ENCODE data around the gene C3orf22. TPM values are rescaled to one million over a fixed set of nuclear protein-coding genes. Genes with fewer than 3 reads are reported as not detected.

The C3orf22 gene
- total RNA-seq, 3 donors from 2014 or later = not detected

GRCh38 chr3:126528419-126528799 lies 30.3 kb downstream of the C3orf22 start:
- TF ChIP-seq POLR2AphosphoS5 (IDR thresholded peaks at IDR 0.05) (no peak), POLR2A (IDR thresholded peaks at IDR 0.05) (no peak), CTCF (IDR thresholded peaks at IDR 0.05) (no peak)
- peaks cover 3 to 16% of the 10 kb centered on the region in 2 donors for H3K27me3 ChIP-seq
- H3K4me1 ChIP-seq = peaks cover 0 to 4% of the 10 kb centered on the region in 2 donors
- DNase-seq (ENCODE audit: low spot score in 2 of 2) = no peak
- no peak overlapping the region for H3K27ac ChIP-seq
- no peak overlapping the region for H3K4me3 ChIP-seq
- no peaks in the 10 kb centered on the region for H3K36me3 ChIP-seq
- intact Hi-C loops (cut with DNase I; ENCODE audit: low total_unique reads) = no loop called here
- no peaks in the 10 kb centered on the region for H3K9me3 ChIP-seq

- Histone ChIP-seq H3K4me3 (no peak overlapping the region), H3K4me1 (peaks cover 0 to 4% of the 10 kb centered on the region in 2 donors), H3K36me3 (no peaks in the 10 kb centered on the region), H3K9me3 (no peaks in the 10 kb centered on the region), H3K27ac (no peak overlapping the region), H3K27me3 (peaks cover 3 to 22% of the 10 kb centered on the region in 2 donors)
- no peak for DNase-seq (ENCODE audit: low spot score in 2 of 2)
- intact Hi-C loops (cut with DNase I; ENCODE audit: low total_unique reads) = no loop called here
- TF ChIP-seq POLR2AphosphoS5 (IDR thresholded peaks at IDR 0.05) (no peak), CTCF (IDR thresholded peaks at IDR 0.05) (no peak), POLR2A (IDR thresholded peaks at IDR 0.05) (no peak)
Observed at GRCh38 chr3:126527455-126528211, 31.1 kb downstream of the C3orf22 start.

GRCh38 chr3:126527006-126527405 lies 31.7 kb downstream of the C3orf22 start:
- intact Hi-C loops (cut with DNase I; ENCODE audit: low total_unique reads) = no loop called here
- Histone ChIP-seq H3K27ac (no peak overlapping the region), H3K4me1 (peaks cover 0 to 4% of the 10 kb centered on the region in 2 donors), H3K36me3 (no peaks in the 10 kb centered on the region), H3K27me3 (peaks cover 3 to 22% of the 10 kb centered on the region in 2 donors), H3K4me3 (no peak overlapping the region), H3K9me3 (no peaks in the 10 kb centered on the region)
- TF ChIP-seq POLR2A (IDR thresholded peaks at IDR 0.05) (no peak), CTCF (IDR thresholded peaks at IDR 0.05) (no peak), POLR2AphosphoS5 (IDR thresholded peaks at IDR 0.05) (no peak)
- no peak for DNase-seq (ENCODE audit: low spot score in 2 of 2)

GRCh38 chr3:126526668-126527005 lies 32.1 kb downstream of the C3orf22 start:
- TF ChIP-seq POLR2A (IDR thresholded peaks at IDR 0.05) = no peak
- no peak overlapping the region for H3K27ac ChIP-seq
- no peak for DNase-seq (ENCODE audit: low spot score in 2 of 2)
- H3K36me3 ChIP-seq = no peaks in the 10 kb centered on the region
- H3K4me3 ChIP-seq = no peak overlapping the region
- H3K9me3 ChIP-seq = no peaks in the 10 kb centered on the region
- H3K4me1 ChIP-seq = peaks cover 0 to 4% of the 10 kb centered on the region in 2 donors
- intact Hi-C loops (cut with DNase I; ENCODE audit: low total_unique reads) = no loop called here
- peaks cover 3 to 22% of the 10 kb centered on the region in 2 donors for H3K27me3 ChIP-seq

GRCh38 chr3:126525853-126526667 lies 32.7 kb downstream of the C3orf22 start:
- peaks cover 3 to 22% of the 10 kb centered on the region in 2 donors for H3K27me3 ChIP-seq
- no peak for DNase-seq (ENCODE audit: low spot score in 2 of 2)
- H3K27ac ChIP-seq = no peak overlapping the region
- no peaks in the 10 kb centered on the region for H3K36me3 ChIP-seq
- no peak overlapping the region for H3K4me3 ChIP-seq
- intact Hi-C loops (cut with DNase I; ENCODE audit: low total_unique reads) = no loop called here
- H3K9me3 ChIP-seq = no peaks in the 10 kb centered on the region
- TF ChIP-seq CTCF (IDR thresholded peaks at IDR 0.05) (no peak), POLR2A (IDR thresholded peaks at IDR 0.05) (no peak), POLR2AphosphoS5 (IDR thresholded peaks at IDR 0.05) (no peak)
- peaks cover 0 to 4% of the 10 kb centered on the region in 2 donors for H3K4me1 ChIP-seq

Measured in breast epithelium (tissue), 4 donors.